ENCODE data around the gene ANO1.

DNA sequence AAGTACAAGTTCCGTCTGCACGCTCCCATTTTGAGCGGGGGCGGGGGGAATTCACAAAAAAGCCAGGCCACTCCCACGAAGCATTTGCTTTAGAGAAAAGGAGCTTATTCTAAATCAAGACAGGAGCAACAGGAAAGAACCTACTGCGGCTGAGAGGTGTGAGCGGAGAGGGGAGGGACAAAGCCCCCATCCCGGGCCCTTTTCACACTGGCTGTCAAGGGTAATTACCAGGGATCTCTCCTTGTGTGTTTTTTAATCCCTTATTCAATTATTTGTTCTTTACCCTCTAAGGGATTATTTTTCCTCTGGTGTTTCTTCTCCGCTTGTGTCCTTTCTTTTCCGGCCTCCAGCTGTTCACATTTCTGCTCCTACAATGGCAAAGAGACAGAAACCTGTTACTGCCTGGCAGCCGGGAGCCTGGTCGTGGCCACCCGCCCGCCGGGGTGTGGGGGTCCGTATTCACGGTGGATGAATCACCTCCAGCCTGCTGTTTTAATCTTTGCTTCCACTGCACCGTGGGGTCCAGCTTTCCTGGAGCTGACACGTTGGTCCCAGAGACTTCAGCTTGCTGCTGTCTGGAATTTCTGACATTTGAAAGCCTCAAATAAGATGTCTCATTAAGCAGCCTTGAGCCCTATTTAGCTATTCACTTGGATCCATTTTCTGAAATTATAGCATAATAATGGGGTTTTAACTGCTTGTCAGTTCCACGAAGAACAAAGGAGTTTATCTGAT, 63.5 kb downstream of the ANO1 start:
- TF ChIP-seq, protein P1, sequence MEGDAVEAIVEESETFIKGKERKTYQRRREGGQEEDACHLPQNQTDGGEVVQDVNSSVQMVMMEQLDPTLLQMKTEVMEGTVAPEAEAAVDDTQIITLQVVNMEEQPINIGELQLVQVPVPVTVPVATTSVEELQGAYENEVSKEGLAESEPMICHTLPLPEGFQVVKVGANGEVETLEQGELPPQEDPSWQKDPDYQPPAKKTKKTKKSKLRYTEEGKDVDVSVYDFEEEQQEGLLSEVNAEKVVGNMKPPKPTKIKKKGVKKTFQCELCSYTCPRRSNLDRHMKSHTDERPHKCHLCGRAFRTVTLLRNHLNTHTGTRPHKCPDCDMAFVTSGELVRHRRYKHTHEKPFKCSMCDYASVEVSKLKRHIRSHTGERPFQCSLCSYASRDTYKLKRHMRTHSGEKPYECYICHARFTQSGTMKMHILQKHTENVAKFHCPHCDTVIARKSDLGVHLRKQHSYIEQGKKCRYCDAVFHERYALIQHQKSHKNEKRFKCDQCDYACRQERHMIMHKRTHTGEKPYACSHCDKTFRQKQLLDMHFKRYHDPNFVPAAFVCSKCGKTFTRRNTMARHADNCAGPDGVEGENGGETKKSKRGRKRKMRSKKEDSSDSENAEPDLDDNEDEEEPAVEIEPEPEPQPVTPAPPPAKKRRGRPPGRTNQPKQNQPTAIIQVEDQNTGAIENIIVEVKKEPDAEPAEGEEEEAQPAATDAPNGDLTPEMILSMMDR (IDR thresholded peaks at IDR 0.05), result no peak
- no peak for TF ChIP-seq EP300 (IDR thresholded peaks at IDR 0.05)

All from esophagus muscularis mucosa (tissue), 3 donors.